Parathyroid adenoma (tissue), 2 donors: ENCODE measurements around the gene ZDHHC11.
"Not testable (repeated sequence)": the region's sequence is repeated elsewhere in the genome, so short reads cannot be mapped to it uniquely, and the experiment has no call there.

Experiments
- H2AFZ ChIP-seq: fragments of 300-600 bp; sonication (generic); one replicate; pipeline ENCODE4 v1.7.0; 2017; ENCODE audit warnings: antibody characterized with exemption, mild to moderate bottlenecking
- H3K27ac ChIP-seq: fragments of 300-600 bp; sonication (generic); one replicate; pipeline ENCODE4 v1.7.0; 2017
- H3K27me3 ChIP-seq: fragments of 300-600 bp; sonication (generic); one replicate; pipeline ENCODE4 v1.7.0; 2017; ENCODE audit warnings: low read length; ENCODE audit not compliant: control insufficient read depth, insufficient read depth
- H3K36me3 ChIP-seq: fragments of 300-600 bp; sonication (generic); one replicate; pipeline ENCODE4 v1.7.0; 2017; ENCODE audit warnings: low read length; ENCODE audit not compliant: control insufficient read depth, insufficient read depth
- H3K4me1 ChIP-seq: fragments of 300-600 bp; sonication (generic); one replicate; pipeline ENCODE4 v1.7.0; 2017; ENCODE audit warnings: control low read depth
- H3K4me2 ChIP-seq: fragments of 300-600 bp; sonication (generic); one replicate; pipeline ENCODE4 v1.7.0; 2017; ENCODE audit warnings: low read length
- H3K4me3 ChIP-seq: fragments of 300-600 bp; sonication (generic); one replicate; pipeline ENCODE4 v1.7.0; 2017; ENCODE audit warnings: low read depth, low read length
- H3K79me2 ChIP-seq: fragments of 300-600 bp; sonication (generic); one replicate; pipeline ENCODE4 v1.7.0; 2017; ENCODE audit warnings: control low read depth
- H3K9ac ChIP-seq: fragments of 300-600 bp; sonication (generic); one replicate; pipeline ENCODE4 v1.7.0; 2017; ENCODE audit warnings: mild to moderate bottlenecking
- H3K9me3 ChIP-seq: fragments of 300-600 bp; sonication (generic); one replicate; pipeline ENCODE4 v1.7.0; 2017; ENCODE audit warnings: low read length; ENCODE audit not compliant: control insufficient read depth
- TF ChIP-seq, protein P1 (sequence below): fragments of 300-600 bp; sonication (generic); IDR thresholded peaks from one replicate; pipeline ENCODE4 v1.7.0; 2017; ENCODE audit warnings: antibody characterized with exemption, mild to moderate bottlenecking
- donor health status: primary hyperparathyroidism.

The ZDHHC11 gene

DNA sequence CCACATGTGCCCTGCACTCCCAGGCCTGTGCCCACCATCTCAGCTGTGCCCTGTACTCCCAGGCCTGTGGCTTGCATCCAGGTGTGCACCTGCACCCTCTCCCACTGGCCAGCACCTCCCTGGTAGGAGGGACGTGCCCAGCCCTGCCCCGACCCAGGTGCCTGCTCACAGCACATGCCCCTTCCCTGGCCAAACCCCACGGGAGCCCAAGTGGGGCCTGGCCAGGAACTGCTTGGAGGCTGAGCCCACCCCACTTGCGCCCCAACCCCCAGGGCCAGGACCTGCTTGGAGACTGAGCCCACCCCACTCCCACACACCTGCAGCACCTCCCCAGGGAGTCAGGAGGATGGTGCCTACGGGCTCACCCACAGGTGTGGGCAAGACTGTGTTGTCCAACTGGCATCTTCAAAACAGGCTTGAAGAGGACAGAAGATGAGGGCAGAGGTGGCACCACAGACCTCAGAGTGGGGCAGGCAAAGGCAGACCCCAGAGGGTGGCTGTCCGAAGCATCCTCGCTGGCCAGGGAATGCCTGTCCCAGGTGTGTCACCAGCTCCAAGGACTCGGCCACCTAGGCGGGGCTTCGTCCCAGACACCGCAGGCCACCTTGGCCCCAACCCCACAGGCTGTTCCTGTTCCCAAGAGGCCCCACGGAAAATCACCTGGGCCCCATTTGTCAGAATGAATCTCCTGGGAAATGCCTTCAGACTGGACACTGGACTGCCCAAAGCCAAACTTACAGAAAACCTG, 77.1 kb downstream of the ZDHHC11 start:
- Histone ChIP-seq H3K36me3 (no peaks in the 10 kb centered on the region), H3K9me3 (no peaks in the 10 kb centered on the region), H3K79me2 (no peaks in the 10 kb centered on the region), H3K4me2 (no peak overlapping the region), H3K4me3 (no peak overlapping the region), H3K9ac (no peak overlapping the region), H2AFZ (no peak overlapping the region), H3K27ac (no peak overlapping the region), H3K27me3 (no peaks in the 10 kb centered on the region), H3K4me1 (no peaks in the 10 kb centered on the region)
- TF ChIP-seq, protein P1, sequence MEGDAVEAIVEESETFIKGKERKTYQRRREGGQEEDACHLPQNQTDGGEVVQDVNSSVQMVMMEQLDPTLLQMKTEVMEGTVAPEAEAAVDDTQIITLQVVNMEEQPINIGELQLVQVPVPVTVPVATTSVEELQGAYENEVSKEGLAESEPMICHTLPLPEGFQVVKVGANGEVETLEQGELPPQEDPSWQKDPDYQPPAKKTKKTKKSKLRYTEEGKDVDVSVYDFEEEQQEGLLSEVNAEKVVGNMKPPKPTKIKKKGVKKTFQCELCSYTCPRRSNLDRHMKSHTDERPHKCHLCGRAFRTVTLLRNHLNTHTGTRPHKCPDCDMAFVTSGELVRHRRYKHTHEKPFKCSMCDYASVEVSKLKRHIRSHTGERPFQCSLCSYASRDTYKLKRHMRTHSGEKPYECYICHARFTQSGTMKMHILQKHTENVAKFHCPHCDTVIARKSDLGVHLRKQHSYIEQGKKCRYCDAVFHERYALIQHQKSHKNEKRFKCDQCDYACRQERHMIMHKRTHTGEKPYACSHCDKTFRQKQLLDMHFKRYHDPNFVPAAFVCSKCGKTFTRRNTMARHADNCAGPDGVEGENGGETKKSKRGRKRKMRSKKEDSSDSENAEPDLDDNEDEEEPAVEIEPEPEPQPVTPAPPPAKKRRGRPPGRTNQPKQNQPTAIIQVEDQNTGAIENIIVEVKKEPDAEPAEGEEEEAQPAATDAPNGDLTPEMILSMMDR: no peak

DNA sequence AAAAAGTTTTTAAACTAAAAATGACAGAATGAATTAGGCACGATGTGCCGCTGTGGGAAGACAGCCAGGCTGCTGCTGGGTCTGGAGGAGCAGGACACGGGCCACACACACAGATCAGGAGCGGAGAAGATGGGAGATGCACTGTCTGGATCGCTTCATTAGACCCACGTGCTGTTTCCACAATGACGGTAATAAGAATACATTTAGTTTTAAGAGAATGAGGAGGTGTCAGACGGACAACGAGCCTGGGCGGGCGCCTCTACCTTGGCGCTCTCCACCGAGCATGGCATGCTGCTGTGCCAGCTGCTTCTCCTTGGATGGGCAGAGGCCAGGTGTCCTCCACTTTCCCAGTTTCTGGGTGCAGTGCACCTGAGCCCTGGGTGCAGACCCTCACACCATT, 77.9 kb downstream of the ZDHHC11 start:
- H3K4me2 ChIP-seq, H3K27me3 ChIP-seq, H3K79me2 ChIP-seq, H3K4me1 ChIP-seq, H3K4me3 ChIP-seq, H3K9me3 ChIP-seq, H3K36me3 ChIP-seq, H3K9ac ChIP-seq, H2AFZ ChIP-seq, H3K27ac ChIP-seq: not testable (repeated sequence)

DNA sequence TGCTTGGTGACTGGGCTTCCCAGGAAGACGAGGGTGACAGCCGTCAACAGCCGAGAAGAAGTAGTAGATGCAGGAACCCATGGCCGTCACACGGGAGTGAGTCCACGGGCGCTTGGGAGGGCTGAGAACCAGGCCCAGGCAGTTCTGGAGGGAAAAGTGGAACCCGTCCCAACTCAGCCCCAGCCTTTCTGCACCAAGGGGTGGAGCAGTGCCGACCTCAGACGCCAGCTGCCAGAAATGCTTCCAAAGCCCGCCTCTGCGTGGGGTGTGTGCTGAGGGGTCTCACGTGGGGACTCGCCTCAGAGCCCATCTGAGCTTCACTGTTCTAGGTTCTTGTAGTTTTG, 78.3 kb downstream of the ZDHHC11 start:
- not testable (repeated sequence) for H3K4me1 ChIP-seq, H2AFZ ChIP-seq, H3K79me2 ChIP-seq, H3K27me3 ChIP-seq, H3K4me3 ChIP-seq, H3K27ac ChIP-seq, H3K9me3 ChIP-seq, H3K9ac ChIP-seq, H3K4me2 ChIP-seq, H3K36me3 ChIP-seq

DNA sequence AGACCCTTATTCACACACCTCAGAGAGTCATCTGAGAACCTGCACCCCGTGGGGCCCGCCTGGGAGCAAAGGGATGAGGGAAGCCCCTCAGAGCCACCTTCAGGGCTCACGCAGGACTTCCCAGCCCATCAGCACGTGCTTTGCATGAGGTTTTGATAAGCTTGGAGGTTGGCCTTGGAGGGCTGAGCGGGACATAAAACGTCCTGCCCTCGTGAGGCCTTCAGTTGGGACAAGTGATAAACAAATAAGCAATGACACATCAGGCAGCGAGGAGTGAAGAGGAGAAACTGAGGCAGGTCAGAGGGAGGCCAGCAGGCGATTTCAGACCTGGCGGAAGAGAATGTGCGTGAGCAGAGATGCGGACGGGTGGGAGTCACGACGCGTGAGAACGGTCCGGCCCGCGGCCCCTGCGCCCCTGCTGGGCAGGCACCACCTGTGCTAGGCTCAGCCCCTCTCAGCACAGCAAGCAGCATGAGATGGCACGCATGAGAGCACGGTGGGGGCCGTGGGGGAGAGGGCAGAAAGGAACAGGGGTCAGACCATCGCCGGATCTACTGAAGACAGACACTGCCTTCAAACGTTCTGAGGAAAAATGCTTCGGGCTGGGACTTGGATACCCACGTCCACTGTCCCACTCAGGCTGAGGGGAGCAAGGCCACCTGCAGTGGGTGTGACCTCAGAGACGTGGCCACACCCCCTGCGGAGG, 78.8 kb downstream of the ZDHHC11 start:
- not testable (repeated sequence) for H3K9me3 ChIP-seq, H3K36me3 ChIP-seq, H3K4me3 ChIP-seq, H3K27ac ChIP-seq, H2AFZ ChIP-seq, H3K79me2 ChIP-seq, H3K9ac ChIP-seq, H3K4me1 ChIP-seq, H3K4me2 ChIP-seq, H3K27me3 ChIP-seq

DNA sequence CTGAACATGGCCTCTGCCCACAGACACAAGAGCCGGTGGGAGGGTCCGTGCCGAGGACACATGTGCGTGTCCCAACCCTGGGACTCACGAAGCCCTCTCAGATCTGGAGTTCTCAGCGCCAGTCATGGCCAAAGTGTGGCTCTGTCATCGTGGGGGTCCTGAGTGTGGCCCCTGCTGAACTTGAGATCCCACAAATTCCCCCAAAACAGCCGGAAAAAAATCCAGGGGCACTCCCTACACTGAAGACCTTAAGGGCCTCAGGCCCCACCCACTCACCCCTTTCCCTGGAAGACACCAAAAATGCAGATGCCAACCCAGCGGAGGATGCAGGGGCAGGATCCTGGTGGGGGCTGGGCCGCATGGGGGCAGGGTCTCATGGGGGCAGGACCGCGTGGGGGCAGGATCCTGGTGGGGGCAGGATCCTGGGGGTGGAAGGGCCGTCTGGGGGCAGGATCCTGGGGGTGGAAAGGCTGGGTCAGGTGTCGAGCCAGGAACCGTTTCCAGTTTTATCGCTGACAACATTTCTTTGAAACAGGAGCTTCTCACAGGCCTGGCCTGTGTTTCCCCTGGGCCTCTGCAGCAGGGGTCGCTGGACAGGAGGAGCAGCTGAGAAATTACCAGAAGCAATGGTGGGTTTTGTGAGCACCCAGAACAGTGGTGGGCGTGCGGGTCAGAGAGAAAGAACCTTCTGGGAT, 79.6 kb downstream of the ZDHHC11 start:
- not testable (repeated sequence) for H3K27ac ChIP-seq, H3K4me1 ChIP-seq, H3K9ac ChIP-seq

DNA sequence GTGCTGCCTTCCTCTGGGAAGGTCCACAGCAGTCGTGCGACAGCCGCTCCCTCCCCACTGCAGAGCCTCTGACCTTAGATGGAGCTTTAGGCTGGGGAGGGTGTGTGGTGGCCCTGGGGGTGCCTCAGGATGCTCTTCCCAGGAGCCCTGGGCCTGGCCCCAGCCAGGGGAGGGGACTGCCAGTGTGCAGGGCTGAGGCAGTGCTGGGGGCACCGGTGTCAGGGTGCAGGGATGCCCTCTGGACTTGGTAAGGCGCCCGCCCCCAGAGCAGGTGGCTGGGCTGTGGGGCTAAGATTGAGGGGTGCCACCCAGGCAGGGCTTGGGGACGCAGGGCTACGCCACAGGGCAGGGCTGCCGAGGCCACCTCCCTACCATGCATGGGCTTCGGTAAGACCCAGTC, 80.2 kb downstream of the ZDHHC11 start:
- not testable (repeated sequence) for H3K9me3 ChIP-seq, H3K27me3 ChIP-seq, H3K9ac ChIP-seq, H3K4me3 ChIP-seq, H3K27ac ChIP-seq, H2AFZ ChIP-seq, H3K4me2 ChIP-seq, H3K36me3 ChIP-seq, H3K4me1 ChIP-seq, H3K79me2 ChIP-seq

More for the DNA sequence above, 79.6 kb downstream of the ZDHHC11 start:
- not testable (repeated sequence) for H3K27me3 ChIP-seq, H3K9me3 ChIP-seq, H3K4me3 ChIP-seq, H3K4me2 ChIP-seq, H3K79me2 ChIP-seq, H2AFZ ChIP-seq, H3K36me3 ChIP-seq

DNA sequence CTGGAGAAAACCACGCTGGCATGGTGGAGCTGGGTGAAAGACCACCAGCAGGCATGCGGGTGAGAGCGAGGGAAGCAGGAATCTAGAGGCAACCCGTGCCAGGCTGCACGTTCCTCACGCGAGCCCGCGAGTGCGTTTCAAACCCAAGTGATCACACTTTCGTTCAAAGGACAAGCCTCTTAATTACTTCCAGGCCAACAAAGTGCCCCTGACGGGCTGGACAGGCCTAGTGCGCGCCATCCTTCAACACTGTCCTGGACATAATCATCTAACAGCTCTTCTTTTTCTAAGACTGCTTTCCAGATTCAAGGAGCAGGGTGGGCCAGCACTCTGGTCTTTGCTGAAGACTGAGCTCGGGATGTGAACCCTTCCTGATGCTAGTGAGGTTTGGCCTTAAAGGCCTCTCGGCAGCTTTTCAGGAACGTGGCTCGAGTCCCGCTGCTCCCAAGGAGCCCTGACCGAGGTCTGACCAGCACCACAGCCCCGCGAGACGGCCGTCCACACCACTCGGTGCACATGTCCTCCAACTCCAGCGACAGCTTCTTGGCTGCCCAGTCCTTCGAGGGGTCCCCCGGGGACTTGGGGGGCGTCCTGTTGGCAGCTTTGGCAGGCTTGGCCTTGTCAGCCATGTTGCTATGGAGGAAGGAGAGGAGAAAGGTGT, 81.2 kb downstream of the ZDHHC11 start:
- H3K4me3 ChIP-seq, H3K9me3 ChIP-seq, H2AFZ ChIP-seq, H3K4me1 ChIP-seq, H3K9ac ChIP-seq, H3K36me3 ChIP-seq, H3K27ac ChIP-seq, H3K27me3 ChIP-seq, H3K79me2 ChIP-seq, H3K4me2 ChIP-seq: not testable (repeated sequence)
